CD4-positive, alpha-beta T cell treated with Interleukin-17A for 1 hour (primary cell): ENCODE measurements around the gene JARID2.

Experiments used
- DNase-seq: peaks from one replicate; pipeline ENCODE4 v3.0.0-alpha.2; 2020

JARID2 gene

DNA sequence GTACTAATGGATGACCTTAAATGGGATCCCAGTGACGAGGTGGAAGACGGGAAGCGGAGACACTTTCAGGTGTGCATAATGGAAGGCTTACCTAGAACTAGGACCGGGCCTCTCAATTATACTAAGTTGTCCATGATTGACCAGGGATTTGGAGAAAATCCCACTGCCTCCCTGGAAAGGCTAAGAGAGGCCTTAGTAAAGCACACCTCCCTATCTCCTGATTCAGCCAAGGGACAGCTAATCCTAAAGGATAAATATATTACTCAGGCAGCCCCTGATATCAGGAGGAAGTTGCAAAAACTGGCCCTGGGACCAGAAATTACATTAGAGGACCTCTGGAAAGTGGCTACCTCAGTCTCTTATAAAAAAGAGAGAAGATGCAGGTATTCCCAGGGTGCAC lies 93.2 kb downstream of the JARID2 start:
- no peak for DNase-seq

DNA sequence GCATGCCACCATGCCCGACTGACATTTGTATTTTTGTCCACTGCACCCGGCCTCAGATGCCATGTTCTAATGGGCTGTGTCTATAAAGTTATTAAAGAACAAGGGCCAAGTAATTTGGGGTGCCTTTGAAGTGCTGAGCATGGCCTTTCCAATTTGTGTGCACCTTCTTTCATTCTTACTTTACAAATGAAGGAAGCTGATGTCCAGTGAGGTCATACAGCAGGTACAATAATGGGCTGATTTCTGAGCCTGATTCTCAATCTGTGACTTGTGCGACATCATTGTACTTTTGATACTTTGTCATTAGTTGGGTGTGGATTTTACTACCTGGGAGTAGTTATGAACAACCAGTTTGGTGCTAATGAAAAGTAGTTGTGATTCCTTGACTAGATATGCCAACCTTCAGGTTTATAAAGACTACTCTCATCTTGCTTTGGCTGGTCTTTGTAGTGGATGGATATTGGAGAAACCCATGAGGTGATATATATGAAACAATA lies 94.3 kb downstream of the JARID2 start:
- no peak for DNase-seq

- no peak for DNase-seq
Observed at GRCh38 chr6:15340775-15341174, 94.9 kb downstream of the JARID2 start.

DNA sequence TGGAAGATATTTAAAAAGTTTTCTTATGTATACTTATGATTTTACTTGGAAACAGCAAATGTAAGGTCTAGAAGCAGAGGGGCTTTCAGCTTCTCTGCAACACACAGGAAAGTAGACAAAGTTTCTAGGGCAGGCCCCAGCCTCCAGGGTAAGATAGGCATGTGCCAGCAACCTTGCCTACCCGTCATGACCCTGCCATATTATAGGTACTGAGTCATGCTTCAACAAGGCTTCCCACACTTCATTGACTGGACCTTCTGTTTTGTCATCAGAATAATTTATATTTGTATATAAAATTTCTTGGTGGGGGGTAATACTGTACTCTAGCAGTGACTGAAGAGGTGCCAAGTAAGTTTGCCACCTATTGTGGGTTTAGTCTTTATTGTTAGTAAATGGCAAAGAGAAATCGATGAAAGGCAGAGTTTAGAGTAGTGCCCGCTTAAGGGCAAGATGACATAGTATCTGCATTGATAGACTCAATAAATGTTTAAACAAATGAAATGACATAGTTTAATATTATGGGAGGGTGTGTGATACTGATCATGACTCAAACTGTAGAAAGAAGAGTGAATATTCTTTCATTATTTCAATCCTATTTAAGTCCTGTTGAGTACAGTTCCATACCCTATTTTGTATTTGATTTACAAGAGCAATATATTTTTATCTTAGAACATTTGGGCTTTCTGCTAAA lies 95.6 kb downstream of the JARID2 start:
- DNase-seq = no peak

DNA sequence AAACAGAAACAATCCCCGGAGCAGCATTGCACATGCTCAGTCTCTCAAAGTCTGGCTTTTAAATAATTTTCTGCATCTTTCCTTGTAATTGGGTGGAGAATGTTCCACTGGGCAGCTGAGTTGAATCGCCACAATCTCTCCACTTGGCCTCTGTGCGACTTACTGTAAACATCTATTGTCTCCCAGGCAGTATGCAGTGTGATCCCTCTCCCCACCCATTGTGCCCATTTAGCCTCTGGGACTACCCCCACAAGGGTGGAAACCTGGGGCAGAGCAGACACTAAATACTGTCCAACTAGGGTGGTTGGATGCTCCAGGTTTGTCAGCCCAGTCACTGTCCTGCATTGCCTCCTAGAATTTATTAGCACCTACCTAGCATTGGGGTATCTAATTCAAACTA lies 96.2 kb downstream of the JARID2 start:
- no peak for DNase-seq

DNA sequence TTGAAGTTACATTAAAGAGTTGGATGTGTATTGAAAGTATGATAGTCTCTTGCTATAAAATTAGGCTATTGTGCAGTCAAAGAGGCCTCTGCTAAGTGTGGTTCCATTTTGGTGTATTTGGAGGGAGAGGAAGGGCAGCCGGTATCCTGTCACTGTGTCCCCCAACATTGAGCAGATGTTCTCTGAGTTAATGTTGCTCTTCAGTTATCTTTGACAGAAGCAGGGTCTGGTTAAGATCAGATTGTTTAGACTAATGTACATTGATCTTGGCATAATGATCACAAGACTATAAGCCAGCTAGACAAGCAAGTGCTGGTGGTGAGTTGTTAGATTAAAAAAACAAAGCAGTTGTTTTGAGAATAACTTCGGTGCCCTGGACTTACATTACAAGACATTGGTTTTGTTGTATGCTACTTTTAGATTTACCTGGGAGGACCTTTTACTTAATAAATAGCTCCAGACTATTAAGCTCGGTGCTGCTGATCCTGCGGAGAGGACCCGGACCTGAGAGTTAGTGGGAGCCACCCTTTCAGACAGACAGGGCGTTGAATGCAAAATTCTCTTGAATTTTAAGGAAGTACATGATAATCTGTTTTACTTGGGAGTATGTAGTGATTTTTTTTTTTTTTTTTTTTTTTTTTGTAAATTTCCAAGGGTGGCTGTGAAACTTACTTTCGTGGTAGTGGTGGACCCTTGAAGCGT lies 97.8 kb downstream of the JARID2 start:
- DNase-seq = no peak

- DNase-seq = no peak
Observed at GRCh38 chr6:15344192-15344519, 98.3 kb downstream of the JARID2 start.

- no peak for DNase-seq
Observed at GRCh38 chr6:15344831-15345230, 99.0 kb downstream of the JARID2 start.

GRCh38 chr6:15346315-15346714 lies 100.4 kb downstream of the JARID2 start:
- no peak for DNase-seq

- DNase-seq = no peak
Observed at GRCh38 chr6:15348528-15348927, 102.7 kb downstream of the JARID2 start.

GRCh38 chr6:15349379-15349778 lies 103.5 kb downstream of the JARID2 start:
- DNase-seq = no peak

GRCh38 chr6:15350386-15351083 lies 104.7 kb downstream of the JARID2 start:
- DNase-seq = no peak

- no peak for DNase-seq
Observed at GRCh38 chr6:15351631-15352030, 105.8 kb downstream of the JARID2 start.

DNA sequence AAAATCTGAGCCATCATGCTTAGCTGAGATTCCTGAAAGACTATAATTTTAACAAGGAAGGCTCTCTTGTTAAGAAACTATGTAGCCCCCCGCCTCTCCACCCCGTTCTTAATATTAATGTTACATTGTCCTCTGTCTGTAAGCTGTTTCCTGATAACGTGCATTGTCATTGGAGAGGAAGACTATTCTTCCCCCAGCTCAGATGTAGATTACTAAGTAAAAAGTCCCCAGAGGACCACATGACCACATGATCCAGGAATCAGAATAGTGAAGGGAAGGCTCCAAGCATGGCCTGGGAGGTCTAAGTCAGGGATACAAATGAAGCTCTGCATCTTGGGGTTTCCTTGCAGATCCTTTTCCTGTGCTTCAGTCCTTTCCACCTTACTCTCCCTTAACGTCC lies 106.4 kb downstream of the JARID2 start:
- DNase-seq = no peak

- no peak for DNase-seq
Observed at GRCh38 chr6:15352845-15353244, 107.0 kb downstream of the JARID2 start.

DNA sequence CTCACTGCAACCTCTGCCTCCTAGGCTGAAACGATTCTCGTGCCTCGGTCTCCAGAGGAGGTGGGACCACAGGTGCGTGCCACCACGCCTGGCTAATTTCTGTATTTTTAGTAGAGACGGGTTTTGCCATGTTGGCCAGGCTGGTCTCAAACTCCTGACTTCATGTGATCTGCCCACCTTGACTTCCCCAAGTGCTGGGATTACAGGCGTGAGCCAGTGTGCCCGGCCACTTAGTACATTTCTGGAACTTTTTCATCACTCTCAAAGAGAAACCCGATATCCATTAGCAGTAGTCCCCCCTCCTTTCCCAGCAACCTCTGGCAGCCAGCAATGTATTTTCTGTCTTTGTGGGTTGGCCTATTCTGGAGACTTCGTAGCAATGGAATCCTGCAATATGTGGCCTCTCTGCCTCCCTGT lies 109.8 kb downstream of the JARID2 start:
- no peak for DNase-seq

GRCh38 chr6:15356179-15356578 lies 110.3 kb downstream of the JARID2 start:
- DNase-seq = no peak

DNA sequence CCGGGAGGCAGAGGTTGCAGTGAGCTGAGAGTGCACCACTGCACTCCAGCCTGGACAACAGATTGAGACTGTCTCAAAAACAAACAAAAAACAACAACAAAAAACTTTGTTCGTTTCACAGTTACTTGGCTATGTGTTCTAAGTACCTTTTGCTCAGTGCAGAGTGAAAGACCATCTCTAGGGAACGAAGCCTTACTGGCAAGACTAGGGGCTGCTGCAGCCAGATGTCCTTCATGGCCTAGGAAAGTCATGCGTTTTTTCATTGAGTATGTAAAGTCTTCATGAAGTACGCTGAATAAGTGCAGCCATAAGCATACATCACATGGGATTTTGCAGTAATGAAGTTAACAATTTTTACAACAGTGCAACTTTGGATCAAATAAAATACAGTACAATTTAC lies 111.1 kb downstream of the JARID2 start:
- no peak for DNase-seq

DNA sequence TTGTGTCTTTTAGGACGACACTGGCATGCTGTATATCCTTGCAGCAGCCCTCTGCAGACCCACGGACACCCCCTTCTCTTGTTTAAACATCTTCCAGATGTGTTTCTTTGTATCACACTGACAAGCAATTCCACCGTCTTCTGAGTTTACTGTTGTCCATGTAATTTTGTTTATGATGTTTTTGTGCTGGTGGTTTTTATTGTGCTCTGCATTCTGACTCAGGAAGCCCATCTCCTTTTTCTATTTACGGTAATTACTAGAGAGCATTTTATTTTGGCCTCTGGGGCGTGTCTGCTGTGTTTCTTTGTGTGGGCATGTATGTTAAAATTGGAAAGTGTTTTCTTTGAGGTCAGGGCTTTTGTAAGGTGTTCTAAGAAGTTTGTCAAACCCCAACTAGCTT lies 111.9 kb downstream of the JARID2 start:
- no peak for DNase-seq

- DNase-seq = no peak
Observed at GRCh38 chr6:15358579-15359327, 112.9 kb downstream of the JARID2 start.

DNA sequence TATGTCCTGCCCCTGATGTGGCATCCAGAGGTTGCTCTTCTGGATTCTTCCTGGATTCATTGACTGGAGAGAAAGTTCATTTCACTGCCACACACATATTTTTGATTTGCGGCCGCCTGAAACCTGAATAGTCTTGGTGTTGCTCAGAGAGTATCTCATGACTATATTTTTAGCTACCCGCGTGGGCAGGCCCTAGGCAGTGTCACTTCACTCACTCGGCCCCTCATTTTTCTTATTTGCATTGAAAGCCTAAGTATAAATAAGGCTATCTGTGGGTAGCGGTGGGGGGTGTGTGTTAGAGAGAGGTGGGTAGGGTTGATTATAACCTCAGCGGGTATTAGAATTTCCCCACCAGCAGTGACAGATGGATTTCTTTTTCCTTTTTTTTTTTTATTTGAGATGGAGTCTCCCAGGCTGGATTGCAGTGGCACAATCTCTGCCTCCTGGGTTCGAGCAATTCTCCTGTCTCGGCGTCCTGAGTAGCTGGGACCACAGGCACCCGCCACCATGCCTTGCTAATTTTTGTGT lies 113.5 kb downstream of the JARID2 start:
- no peak for DNase-seq

DNA sequence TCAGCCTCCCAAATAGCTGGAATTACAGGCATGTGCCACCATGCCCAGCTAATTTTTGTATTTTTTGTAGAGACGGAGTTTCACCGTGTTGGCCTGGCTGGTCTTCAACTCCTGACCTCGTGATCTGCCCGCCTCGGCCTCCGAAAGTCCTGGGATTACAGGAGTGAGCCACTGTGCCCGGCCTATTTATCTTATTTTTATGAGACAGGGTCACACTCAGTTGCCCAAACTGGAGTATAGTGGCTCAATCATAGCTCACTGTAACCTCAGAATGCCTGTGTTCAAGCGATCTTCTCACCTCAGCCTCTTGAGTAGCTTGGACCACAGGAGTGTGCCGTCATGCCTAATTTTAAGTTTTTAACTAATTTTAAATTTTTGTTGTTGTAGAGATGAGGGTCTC lies 114.4 kb downstream of the JARID2 start:
- DNase-seq = no peak

GRCh38 chr6:15361197-15361596 lies 115.3 kb downstream of the JARID2 start:
- no peak for DNase-seq
